Effector memory CD4-positive, alpha-beta T cell (primary cell): Measurements from ENCODE around the gene PLXNA2.

Source experiments
- DNase-seq, 3 donors: peaks; one replicate each; pipeline ENCODE4 v3.0.0-alpha.2; 2020
- H3K27ac ChIP-seq: 2 replicates; pipeline ENCODE4 v1.7.0; 2013; ENCODE audit warnings: mild to moderate bottlenecking, low read length, moderate library complexity; ENCODE audit not compliant: insufficient read depth, poor library complexity, severe bottlenecking
- H3K27me3 ChIP-seq: replicated peaks from 2 replicates; pipeline ENCODE4 v1.7.0; 2013; ENCODE audit warnings: mild to moderate bottlenecking, low read length; ENCODE audit not compliant: insufficient read depth, control insufficient read depth, poor library complexity, severe bottlenecking
- H3K36me3 ChIP-seq: 2 replicates; pipeline ENCODE4 v1.7.0; 2013; ENCODE audit warnings: mild to moderate bottlenecking, low read length, moderate library complexity; ENCODE audit not compliant: control insufficient read depth, insufficient read depth
- H3K4me1 ChIP-seq: 2 replicates; pipeline ENCODE4 v1.7.0; 2013; ENCODE audit warnings: low read length, mild to moderate bottlenecking; ENCODE audit not compliant: control insufficient read depth, insufficient read depth, poor library complexity, severe bottlenecking
- H3K4me3 ChIP-seq: 2 replicates; pipeline ENCODE4 v1.7.0; 2013; ENCODE audit warnings: low read length, low read depth, mild to moderate bottlenecking; ENCODE audit not compliant: insufficient read depth, poor library complexity, severe bottlenecking
- H3K9me3 ChIP-seq: 2 replicates; pipeline ENCODE4 v1.7.0; 2013; ENCODE audit warnings: mild to moderate bottlenecking, low read length, moderate library complexity; ENCODE audit not compliant: control insufficient read depth

PLXNA2 gene

GRCh38 chr1:208234721-208235120 lies 9.5 kb downstream of the PLXNA2 start:
- Histone ChIP-seq H3K4me1 (no peaks in the 10 kb centered on the region), H3K36me3 (no peaks in the 10 kb centered on the region), H3K27me3 (no peaks in the 10 kb centered on the region), H3K9me3 (no peaks in the 10 kb centered on the region), H3K4me3 (no peak overlapping the region), H3K27ac (no peak overlapping the region)
- no peak for DNase-seq

GRCh38 chr1:208233978-208234377 lies 10.2 kb downstream of the PLXNA2 start:
- DNase-seq: no peak
- Histone ChIP-seq H3K9me3 (no peaks in the 10 kb centered on the region), H3K4me3 (no peak overlapping the region), H3K27me3 (no peaks in the 10 kb centered on the region), H3K4me1 (no peaks in the 10 kb centered on the region), H3K36me3 (no peaks in the 10 kb centered on the region), H3K27ac (no peak overlapping the region)

- no peak overlapping the region for H3K27ac ChIP-seq
- H3K36me3 ChIP-seq: no peaks in the 10 kb centered on the region
- H3K27me3 ChIP-seq: no peaks in the 10 kb centered on the region
- no peaks in the 10 kb centered on the region for H3K9me3 ChIP-seq
- no peak for DNase-seq
- H3K4me1 ChIP-seq: no peaks in the 10 kb centered on the region
- no peak overlapping the region for H3K4me3 ChIP-seq
Measured at GRCh38 chr1:208233546-208233945, 10.6 kb downstream of the PLXNA2 start.

- H3K9me3 ChIP-seq: no peaks in the 10 kb centered on the region
- H3K27ac ChIP-seq: no peak overlapping the region
- no peak overlapping the region for H3K4me3 ChIP-seq
- no peak for DNase-seq
- H3K4me1 ChIP-seq: no peaks in the 10 kb centered on the region
- H3K27me3 ChIP-seq: no peaks in the 10 kb centered on the region
- H3K36me3 ChIP-seq: no peaks in the 10 kb centered on the region
Measured at GRCh38 chr1:208232662-208233038, 11.5 kb downstream of the PLXNA2 start.

GRCh38 chr1:208231881-208232661 lies 12.1 kb downstream of the PLXNA2 start:
- H3K27me3 ChIP-seq: no peaks in the 10 kb centered on the region
- H3K4me1 ChIP-seq: no peaks in the 10 kb centered on the region
- DNase-seq: no peak
- no peaks in the 10 kb centered on the region for H3K9me3 ChIP-seq
- H3K36me3 ChIP-seq: no peaks in the 10 kb centered on the region
- no peak overlapping the region for H3K4me3 ChIP-seq
- no peak overlapping the region for H3K27ac ChIP-seq

GRCh38 chr1:208230668-208231529 lies 13.3 kb downstream of the PLXNA2 start:
- H3K9me3 ChIP-seq: no peaks in the 10 kb centered on the region
- H3K27me3 ChIP-seq: no peaks in the 10 kb centered on the region
- no peak for DNase-seq
- H3K4me1 ChIP-seq: no peaks in the 10 kb centered on the region
- H3K36me3 ChIP-seq: no peaks in the 10 kb centered on the region
- H3K4me3 ChIP-seq: no peak overlapping the region
- H3K27ac ChIP-seq: no peak overlapping the region

- Histone ChIP-seq H3K4me1 (no peaks in the 10 kb centered on the region), H3K36me3 (no peaks in the 10 kb centered on the region)
Measured at GRCh38 chr1:208228550-208228949, 15.6 kb downstream of the PLXNA2 start.

GRCh38 chr1:208228026-208228425 lies 16.2 kb downstream of the PLXNA2 start:
- Histone ChIP-seq H3K4me1 (no peaks in the 10 kb centered on the region), H3K36me3 (no peaks in the 10 kb centered on the region), H3K9me3 (no peaks in the 10 kb centered on the region), H3K27ac (no peak overlapping the region), H3K4me3 (no peak overlapping the region), H3K27me3 (no peaks in the 10 kb centered on the region)
- DNase-seq: no peak

More at GRCh38 chr1:208228550-208228949, 15.6 kb downstream of the PLXNA2 start:
- no peak for DNase-seq
- H3K9me3 ChIP-seq: no peaks in the 10 kb centered on the region
- H3K27me3 ChIP-seq: no peaks in the 10 kb centered on the region
- no peak overlapping the region for H3K4me3 ChIP-seq
- no peak overlapping the region for H3K27ac ChIP-seq

GRCh38 chr1:208227366-208227765 lies 16.8 kb downstream of the PLXNA2 start:
- Histone ChIP-seq H3K27ac (no peak overlapping the region), H3K4me1 (no peaks in the 10 kb centered on the region), H3K4me3 (no peak overlapping the region), H3K27me3 (no peaks in the 10 kb centered on the region), H3K36me3 (no peaks in the 10 kb centered on the region), H3K9me3 (no peaks in the 10 kb centered on the region)
- DNase-seq: no peak
